A549 (cell line): ENCODE data around the gene DSTN. TPM values are rescaled to one million over a fixed set of nuclear protein-coding genes. Genes with fewer than 3 reads are reported as not detected.

Source experiments
- ATAC-seq, 2 experiments: fragments of 200-7000 bp in 1 of 2; fragments of >200 bp in 1 of 2; cut with Nextera tagmentation in 1 of 2; cut with Tn5 transposase in 1 of 2; 3 replicates each; pipeline versions ENCODE4 v1.8.0 to v1.9.1; 2018 to 2020; ENCODE audit warnings: mild to moderate bottlenecking in 1 of 2, moderate library complexity in 1 of 2
- CTCF ChIA-PET: fragments of 300-600 bp; sonication (Branson Sonifier 250); formaldehyde crosslinking; extraction: SDS; loops from one replicate; lab custom pipeline; 2021; ENCODE audit warnings: antibody characterized with exemption, inconsistent platforms; lab: Yijun Ruan, JAX
- POLR2A ChIA-PET: fragments of 350-600 bp; formaldehyde crosslinking; extraction: SDS; loops from one replicate; lab custom pipeline; 2021; ENCODE audit warnings: antibody characterized with exemption, inconsistent platforms; lab: Yijun Ruan, JAX
- DNase-seq, 2 experiments: peaks; one replicate each; pipeline versions ENCODE4 v3.0.0 to v3.0.0-alpha.2; 2011 to 2016; ENCODE audit warnings: low read depth in 1 of 2, low spot score in 1 of 2
- FAIRE-seq: peaks from 2 replicates; lab custom pipeline; 2011; peaks lifted over from hg19 to GRCh38; lab: Jason Lieb, UNC
- H3K27ac ChIP-seq, 2 experiments: fragments of >200 bp; sonication (Bioruptor Twin); formaldehyde crosslinking; 3 replicates each; pipeline ENCODE4 v1.5.1; 2016 to 2017
- H3K4me1 ChIP-seq: fragments of >200 bp; sonication (Bioruptor Twin); formaldehyde crosslinking; 3 replicates; pipeline ENCODE4 v1.6.1; 2016
- H3K4me2 ChIP-seq: fragments of >200 bp; sonication (Bioruptor Twin); formaldehyde crosslinking; 3 replicates; pipeline ENCODE4 v1.6.1; 2016
- H3K4me3 ChIP-seq: fragments of >200 bp; sonication (Bioruptor Twin); formaldehyde crosslinking; 3 replicates; pipeline ENCODE4 v1.5.1; 2016
- H3K9me3 ChIP-seq: fragments of >200 bp; sonication (Bioruptor Twin); formaldehyde crosslinking; 3 replicates; pipeline ENCODE4 v1.6.1; 2016
- CEBPB ChIP-seq, 2 experiments: fragments of >200 bp in 1 of 2; sonication (Bioruptor Twin) in 1 of 2; formaldehyde crosslinking in 1 of 2; IDR thresholded peaks; 2 replicates each; pipeline ENCODE4 v1.6.1; 2012 to 2016
- CTCF ChIP-seq: fragments of >200 bp; sonication (Bioruptor Twin); formaldehyde crosslinking; IDR thresholded peaks from 3 replicates; pipeline ENCODE4 v1.5.1; 2016
- EP300 ChIP-seq, 2 experiments: fragments of >200 bp; sonication (Bioruptor Twin); formaldehyde crosslinking; IDR thresholded peaks; 2 replicates in 1 of 2; 3 replicates in 1 of 2; pipeline ENCODE4 v1.6.1; 2016 to 2017
- FOSB ChIP-seq: fragments of 250-450 bp; sonication (Bioruptor Pico); IDR thresholded peaks from 2 replicates; pipeline ENCODE4 v1.5.0; 2020; ENCODE audit warnings: mild to moderate bottlenecking, moderate library complexity
- HMGXB4 ChIP-seq: fragments of 250-450 bp; sonication (Bioruptor Pico); IDR thresholded peaks from 2 replicates; pipeline ENCODE4 v1.5.0; 2021; ENCODE audit warnings: mild to moderate bottlenecking, moderate library complexity, borderline replicate concordance
- KDM5A ChIP-seq: fragments of 200-600 bp; sonication (generic); IDR thresholded peaks from 2 replicates; pipeline ENCODE4 v1.6.1; 2016; ENCODE audit warnings: antibody characterized with exemption, mild to moderate bottlenecking
- MAZ ChIP-seq: fragments of 150-350 bp; IDR thresholded peaks from 2 replicates; pipeline ENCODE4 v1.6.1; 2014; ENCODE audit warnings: antibody characterized with exemption, low read depth, low read length, borderline replicate concordance
- MYC ChIP-seq: IDR thresholded peaks from 2 replicates; pipeline ENCODE4 v1.6.1; 2012; ENCODE audit warnings: mild to moderate bottlenecking, inconsistent platforms, low read length, improper control_type of control experiment, borderline replicate concordance
- NR3C1 ChIP-seq: fragments of >200 bp; sonication (Bioruptor Twin); formaldehyde crosslinking; IDR thresholded peaks from 3 replicates; pipeline ENCODE4 v1.6.1; 2017
- RAD21 ChIP-seq, 2 experiments: fragments of >200 bp in 1 of 2; sonication (Bioruptor Twin) in 1 of 2; formaldehyde crosslinking in 1 of 2; IDR thresholded peaks in 1 of 2; conservative IDR thresholded peaks in 1 of 2; 2 replicates in 1 of 2; 3 replicates in 1 of 2; pipeline ENCODE4 v1.6.1; 2012 to 2018; ENCODE audit warnings: inconsistent platforms in 1 of 2
- RARB ChIP-seq: fragments of 250-450 bp; sonication (Bioruptor Pico); IDR thresholded peaks from 2 replicates; pipeline ENCODE4 v1.8.0; 2021; ENCODE audit warnings: mild to moderate bottlenecking, moderate library complexity
- SMC3 ChIP-seq: fragments of >200 bp; sonication (Bioruptor Twin); formaldehyde crosslinking; IDR thresholded peaks from 3 replicates; pipeline ENCODE4 v1.6.1; 2018; ENCODE audit warnings: inconsistent platforms
- TP53 ChIP-seq: fragments of 250-450 bp; sonication (Bioruptor Pico); IDR thresholded peaks from 2 replicates; pipeline ENCODE4 v1.5.0; 2021; ENCODE audit warnings: mild to moderate bottlenecking, moderate library complexity
- ZC3H11A ChIP-seq: fragments of 450-650 bp; IDR thresholded peaks from 2 replicates; pipeline ENCODE4 v1.6.1; 2014; ENCODE audit warnings: antibody characterized with exemption, mild to moderate bottlenecking
- WGBS: methylation state at CpG from one replicate; pipeline ENCODE4 v1.1.6; 2017; ENCODE audit errors: missing lambda C conversion rate; 5-methylcytosine and 5-hydroxymethylcytosine counted together
- polyA plus RNA-seq, 4 experiments: library from polyadenylated mRNA; depleted of rRNA in 3 of 4; stranded (reverse); fragments of >200 nt; fragmentation: RNase III in 1 of 4; extraction: RNeasy Plus Mini Kit Qiagen cat#74134 plus additional on column Dnase treatment in 1 of 4; gene quantifications; 2 replicates in 3 of 4; 3 replicates in 1 of 4; pipeline ENCODE4 v1.2.3, GENCODE V29; 2011 to 2017
- TF ChIP-seq, protein P1 (sequence below): fragments of 450-650 bp; IDR thresholded peaks from 2 replicates; pipeline ENCODE4 v1.6.1; 2014; ENCODE audit warnings: antibody characterized with exemption

The DSTN gene
- polyA plus RNA-seq, 2 of the 4 experiments (the other 2 are of a cell fraction), result 544 to 1,131 TPM

- Histone ChIP-seq H3K4me1 (peaks cover 26% of the 10 kb centered on the region), H3K4me2 (no peak overlapping the region), H3K27ac (no peak overlapping the region), H3K4me3 (no peak overlapping the region), H3K9me3 (peaks cover 12% of the 10 kb centered on the region)
- DNase-seq (no peak), FAIRE-seq (peak; percentile 56), ATAC-seq (no peak)
- ChIA-PET POLR2A (no interaction called here), CTCF (interaction anchor here (0.7 to 2.8 kb wide), 23 partner anchors 8 to 342 kb away, joined by 3 to 13 read pairs (median 4); partner anchors contain the start of gene RRBP1)
- TF ChIP-seq ZC3H11A (no peak), KDM5A (no peak), RARB (CRISPR knock-in tag) (no peak), EP300 (IDR thresholded peaks at IDR 0.05) (no peak), HMGXB4 (no peak), SMC3 (no peak), FOSB (CRISPR knock-in tag) (no peak), CEBPB (IDR thresholded peaks at IDR 0.05) (no peak), NR3C1 (no peak), TP53 (CRISPR knock-in tag) (no peak)
- 93% methylated on average over 11 of the region's 11 CpGs for WGBS
These were observed 84.2 kb downstream of the DSTN start for GRCh38 chr20:17653835-17654648.

GRCh38 chr20:17654649-17655285 is 84.9 kb downstream of the DSTN start:
- no peak overlapping the region for H3K27ac ChIP-seq
- no peak for TF ChIP-seq HMGXB4
- TF ChIP-seq, protein P1, sequence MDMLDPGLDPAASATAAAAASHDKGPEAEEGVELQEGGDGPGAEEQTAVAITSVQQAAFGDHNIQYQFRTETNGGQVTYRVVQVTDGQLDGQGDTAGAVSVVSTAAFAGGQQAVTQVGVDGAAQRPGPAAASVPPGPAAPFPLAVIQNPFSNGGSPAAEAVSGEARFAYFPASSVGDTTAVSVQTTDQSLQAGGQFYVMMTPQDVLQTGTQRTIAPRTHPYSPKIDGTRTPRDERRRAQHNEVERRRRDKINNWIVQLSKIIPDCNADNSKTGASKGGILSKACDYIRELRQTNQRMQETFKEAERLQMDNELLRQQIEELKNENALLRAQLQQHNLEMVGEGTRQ, result no peak
- TF ChIP-seq MYC, result no peak
- peak; percentile 79 for TF ChIP-seq CTCF
- TF ChIP-seq RAD21 (conservative IDR thresholded peaks at IDR 0.05 in 1 of 2, IDR thresholded peaks at IDR 0.05 in 1 of 2), result peak; percentile 27 to 33; a peak in 1 of 5 replicates
- no peak for TF ChIP-seq MAZ
- TF ChIP-seq SMC3, result peak; percentile 50; the same call in 2 of the 3 replicates
- TF ChIP-seq, all 56 proteins: peak for 3
- Histone ChIP-seq H3K9me3 (peaks cover 16% of the 10 kb centered on the region), H3K4me1 (peaks cover 26% of the 10 kb centered on the region), H3K4me3 (no peak overlapping the region), H3K4me2 (no peak overlapping the region)
- POLR2A ChIA-PET, result no interaction called here
- FAIRE-seq (no peak), ATAC-seq (peak in 1 of 2 experiments; percentile 56; a peak in 3 of 6 replicates), DNase-seq (peak in 1 of 2 experiments; percentile 37)
- CTCF ChIA-PET, result interaction anchor here (0.7 to 2.8 kb wide), 23 partner anchors 9 to 341 kb away, joined by 3 to 13 read pairs (median 4); partner anchors contain the start of gene RRBP1
- 65% methylated on average over 7 of the region's 7 CpGs for WGBS
